Putamen (tissue), 1 donor: ENCODE data around the gene SLC4A3.

Experiments
- DNase-seq: peaks from one replicate; pipeline ENCODE4 v3.0.0-alpha.2; 2016; ENCODE audit warnings: low spot score

Gene SLC4A3

GRCh38 chr2:219633276-219634065 is 6.0 kb downstream of the SLC4A3 start:
- DNase-seq = no peak

DNA sequence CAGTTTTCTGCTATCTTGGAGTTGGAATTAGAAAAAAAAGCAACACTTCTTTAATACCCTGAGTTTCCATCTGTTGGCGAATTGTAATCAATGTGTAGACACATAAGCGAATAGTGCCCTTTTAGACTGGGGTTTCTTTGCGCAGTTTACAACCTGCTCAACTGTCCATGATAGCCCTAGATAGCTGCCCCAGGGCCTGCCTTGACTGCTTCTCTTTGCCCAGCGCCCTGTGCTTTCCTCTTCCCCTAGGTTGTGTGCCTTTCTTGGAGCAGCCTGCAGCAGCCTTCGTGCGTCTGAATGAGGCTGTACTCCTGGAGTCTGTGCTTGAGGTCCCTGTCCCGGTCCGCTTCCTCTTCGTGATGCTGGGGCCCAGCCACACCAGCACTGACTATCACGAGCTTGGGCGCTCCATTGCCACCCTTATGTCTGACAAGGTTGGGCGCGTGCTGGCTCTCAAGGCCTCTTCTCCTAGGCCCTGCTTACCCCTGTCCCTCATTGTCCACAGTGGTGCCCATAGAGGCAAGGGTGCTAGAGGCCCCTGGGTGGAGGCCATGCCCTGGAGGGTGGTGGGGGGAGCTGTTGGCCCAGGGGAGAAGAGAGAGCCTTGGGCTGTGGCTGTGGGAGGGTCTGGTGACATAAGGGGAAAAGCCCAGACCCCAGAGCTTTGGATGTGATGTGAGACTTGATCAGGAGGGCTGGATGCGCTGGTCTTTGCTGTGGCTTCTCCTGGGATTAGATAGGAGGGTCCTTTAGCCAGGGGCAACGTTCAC is 6.9 kb downstream of the SLC4A3 start:
- no peak for DNase-seq

DNA sequence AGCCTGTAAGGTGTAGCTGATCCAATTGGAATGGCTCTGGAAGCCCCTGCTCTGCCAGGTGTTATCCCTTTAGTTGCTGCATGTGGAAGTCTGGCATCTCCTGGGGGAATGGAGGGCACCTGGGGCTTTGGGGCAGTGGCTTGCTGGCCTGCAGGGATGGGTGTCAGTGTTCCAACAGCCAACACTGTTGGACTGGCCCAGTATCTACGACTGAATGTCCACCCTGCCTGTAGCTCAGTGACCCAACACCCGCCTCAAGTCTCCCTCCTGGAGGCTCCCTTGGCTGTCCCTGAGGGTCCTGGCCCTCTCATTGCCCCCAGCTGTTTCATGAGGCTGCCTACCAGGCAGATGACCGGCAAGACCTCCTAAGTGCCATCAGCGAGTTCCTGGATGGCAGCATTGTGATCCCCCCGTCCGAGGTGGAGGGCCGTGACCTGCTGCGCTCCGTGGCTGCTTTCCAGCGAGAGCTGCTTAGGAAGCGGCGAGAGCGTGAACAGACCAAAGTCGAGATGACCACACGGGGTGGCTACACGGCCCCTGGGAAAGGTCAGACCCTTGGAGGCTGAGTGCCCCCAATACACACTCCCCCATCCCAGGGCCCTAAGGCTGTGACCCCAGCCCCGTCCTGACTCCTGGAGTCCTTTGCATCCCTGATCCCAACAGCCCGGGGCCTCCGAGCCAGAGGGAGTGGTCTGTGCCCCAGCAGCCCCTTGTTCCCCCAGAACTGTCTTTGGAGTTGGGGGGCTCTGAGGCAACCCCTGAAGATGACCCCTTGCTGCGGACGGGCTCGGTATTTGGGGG is 7.7 kb downstream of the SLC4A3 start:
- DNase-seq = no peak

- DNase-seq = no peak
These were observed 8.9 kb downstream of the SLC4A3 start for GRCh38 chr2:219636144-219636915.

GRCh38 chr2:219636941-219637841 is 9.8 kb downstream of the SLC4A3 start:
- no peak for DNase-seq

- no peak for DNase-seq
These were observed 10.4 kb downstream of the SLC4A3 start for GRCh38 chr2:219637842-219638185.

DNA sequence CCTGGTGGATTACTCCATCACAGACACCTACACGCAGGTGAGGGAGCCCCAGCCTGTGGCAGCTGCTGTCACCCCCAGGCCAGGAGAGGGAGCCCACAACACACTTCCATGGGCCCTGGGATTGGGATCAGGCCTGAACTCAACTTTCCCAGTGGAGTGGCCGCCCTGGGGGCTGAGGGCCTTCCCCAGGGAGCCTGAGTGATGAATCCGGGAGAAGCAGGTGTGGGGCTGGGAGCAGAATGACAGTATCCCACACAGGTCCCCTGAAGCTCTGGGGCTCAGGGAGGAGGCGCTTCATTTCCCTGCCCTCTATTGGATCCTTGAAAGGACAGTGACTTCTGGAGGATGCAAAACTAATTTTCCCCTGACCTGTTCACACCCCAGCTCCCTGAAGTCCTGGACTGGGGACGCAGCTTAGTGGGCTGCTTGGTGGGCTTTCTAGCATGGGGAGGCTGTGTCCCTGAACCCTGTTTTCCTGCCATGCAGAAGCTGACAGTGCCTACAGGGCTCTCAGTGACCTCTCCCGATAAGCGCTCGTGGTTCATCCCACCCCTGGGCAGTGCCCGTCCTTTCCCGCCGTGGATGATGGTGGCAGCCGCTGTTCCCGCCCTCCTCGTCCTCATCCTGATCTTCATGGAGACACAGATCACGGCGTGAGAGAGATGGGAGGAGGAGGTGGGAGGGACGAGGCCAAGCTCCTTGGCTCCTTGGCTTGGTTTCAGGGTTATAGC is 11.0 kb downstream of the SLC4A3 start:
- no peak for DNase-seq

- DNase-seq = peak; percentile 57
These were observed 11.7 kb downstream of the SLC4A3 start for GRCh38 chr2:219638948-219639755.

GRCh38 chr2:219641390-219642068 is 14.1 kb downstream of the SLC4A3 start:
- no peak for DNase-seq

DNA sequence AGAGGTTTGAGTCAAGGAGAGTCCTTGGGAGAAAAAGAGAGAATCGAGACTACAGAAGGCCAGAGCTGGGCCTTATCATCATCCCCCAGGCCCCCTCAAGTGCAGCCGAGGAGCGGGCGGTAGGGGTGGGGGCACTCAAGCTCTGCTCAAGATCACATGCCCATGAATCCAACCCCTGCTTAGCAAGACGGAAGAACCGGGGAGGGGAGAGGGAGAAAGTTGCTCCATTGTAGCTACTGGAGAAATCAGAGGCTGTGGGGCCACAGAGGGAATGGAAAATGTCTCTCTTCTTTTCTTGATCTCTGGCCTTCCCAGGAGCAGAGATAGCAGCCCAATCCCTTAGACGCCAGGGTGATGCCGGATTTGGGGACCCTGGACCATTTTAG is 14.6 kb downstream of the SLC4A3 start:
- DNase-seq = no peak

- peak; percentile 93 for DNase-seq
These were observed 15.1 kb downstream of the SLC4A3 start for GRCh38 chr2:219642465-219643083.

- no peak for DNase-seq
These were observed 15.6 kb downstream of the SLC4A3 start for GRCh38 chr2:219643084-219643473.

- no peak for DNase-seq
These were observed 16.5 kb downstream of the SLC4A3 start for GRCh38 chr2:219643788-219644398.

GRCh38 chr2:219644801-219645480 is 17.5 kb downstream of the SLC4A3 start:
- DNase-seq = no peak

GRCh38 chr2:219645631-219646527 is 18.4 kb downstream of the SLC4A3 start:
- peak; percentile 64 for DNase-seq

DNA sequence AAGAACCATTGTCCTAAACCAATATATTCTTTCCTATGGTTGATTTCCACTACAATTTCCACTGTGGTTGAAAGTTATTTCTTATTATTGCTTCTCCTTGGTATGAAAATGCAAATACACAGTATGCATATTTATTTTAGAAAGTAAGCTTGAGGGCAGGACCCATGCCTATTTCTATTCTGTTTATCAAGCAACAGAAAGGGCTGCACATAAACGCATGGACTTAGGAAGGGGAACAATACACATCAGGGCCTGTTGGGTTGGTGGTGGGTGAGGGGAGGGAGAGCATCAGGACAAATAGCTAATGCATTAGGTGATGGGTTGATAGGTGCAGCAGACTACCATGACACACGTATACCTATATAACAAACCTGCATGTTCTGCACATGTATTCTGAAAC is 20.7 kb downstream of the SLC4A3 start:
- DNase-seq = no peak
